Pancreas (tissue), 10 donors: ENCODE data around the gene XIRP2. TPM values are rescaled to one million over a fixed set of nuclear protein-coding genes. Genes with fewer than 3 reads are reported as not detected.
A peak's percentile ranks its signal among the peaks of the same experiment; 100 is the strongest.
"Not testable (repeated sequence)": the region's sequence is repeated elsewhere in the genome, so short reads cannot be mapped to it uniquely, and the experiment has no call there.

Experiments used
- ATAC-seq, 4 donors: fragments of 200-7000 bp; cut with Tn5 transposase; one replicate each; pipeline versions ENCODE4 v1.8.0 to v1.9.1; 2020; ENCODE audit warnings: mild to moderate bottlenecking in 4 of 4, moderate library complexity in 4 of 4
- DNase-seq, 6 donors: peaks; one replicate each; pipeline ENCODE4 v3.0.0-alpha.2; 2020
- FAIRE-seq: peaks from 2 replicates; lab custom pipeline; 2012; peaks lifted over from hg19 to GRCh38; lab: Jason Lieb, UNC
- H3K27ac ChIP-seq, 4 donors: fragments of 200-600 bp; sonication (generic); 1 replicate in 3 of 4; 2 replicates in 1 of 4; pipeline versions ENCODE4 v1.5.0 to v1.8.0; 2020
- H3K27me3 ChIP-seq, 4 donors: fragments of 200-600 bp; one replicate each; pipeline ENCODE4 v1.8.0; 2021
- H3K36me3 ChIP-seq, 3 donors: fragments of 200-600 bp; sonication (generic) in 1 of 3; one replicate each; pipeline versions ENCODE4 v1.5.0 to v1.8.0; 2020 to 2021
- H3K4me1 ChIP-seq, 3 donors: fragments of 200-600 bp; one replicate each; pipeline ENCODE4 v1.8.0; 2021
- H3K4me3 ChIP-seq, 4 donors: fragments of 200-600 bp; sonication (generic) in 2 of 4; one replicate each; pipeline versions ENCODE4 v1.5.0 to v1.8.0; 2020 to 2021
- H3K9me3 ChIP-seq, 4 donors: fragments of 200-600 bp; one replicate each; pipeline ENCODE4 v1.8.0; 2021
- WGBS, 2 donors: extraction: QIAGEN DNeasy Blood & Tissue Kit; methylation state at CpG; one replicate each; pipeline ENCODE4 v1.1.7; 2013; 5-methylcytosine and 5-hydroxymethylcytosine counted together
- intact Hi-C, 3 donors: fragments of 100-400 bp; cut with DNase I; formaldehyde crosslinking; loops; one replicate each; pipeline versions ENCODE4 v1.11.1 to v1.14.2; 2022
- polyA plus RNA-seq, 2 donors: library from polyadenylated mRNA; stranded (reverse); fragments of 200-250 nt; gene quantifications; one replicate each; pipeline ENCODE4 v1.2.3, GENCODE V29; 2013
- total RNA-seq, 6 donors: library from RNA; stranded (reverse); fragmentation: NEBNext Ultra II Directional in 4 of 6; extraction: Animal tissue kit (Norgen Biotek cat#: 25700) in 4 of 6; gene quantifications; one replicate each; pipeline versions ENCODE4 v1.2.1 to v1.2.4, GENCODE V29; 2021 to 2023
- TF ChIP-seq, protein P1 (sequence below), 4 donors: fragments of 200-600 bp; sonication (generic) in 3 of 4; IDR thresholded peaks; one replicate each; pipeline versions ENCODE4 v1.5.0 to v1.8.0; 2021; ENCODE audit warnings: antibody characterized with exemption in 4 of 4
- donor health status: healthy with polysubstance abuse.
- donor health status: DM: no; HTN: no; CAD: no; lungs with moderate emphysema.
- donor health status: DM: no; HTN: no; CAD: no.
- donor health status: control.
- donor health status: control.
- donor health status: Bipolar disorder and iron deficiency.
- donor health status: DM: yes; HTN: yes; CAD: no.
- donor health status: DM: no; HTN: no; CAD: no.
- donor health status: DM: no; HTN: no; CAD: no.
- donor health status: DM: yes; HTN: yes; CAD: no.

Gene XIRP2
- total and polyA plus RNA-seq, 8 donors = 0.08 to 0.35 (median 0.28) TPM; not detected in 5

- no peak for FAIRE-seq
Observed at GRCh38 chr2:167103757-167104133, 215.5 kb downstream of the XIRP2 start.

DNA sequence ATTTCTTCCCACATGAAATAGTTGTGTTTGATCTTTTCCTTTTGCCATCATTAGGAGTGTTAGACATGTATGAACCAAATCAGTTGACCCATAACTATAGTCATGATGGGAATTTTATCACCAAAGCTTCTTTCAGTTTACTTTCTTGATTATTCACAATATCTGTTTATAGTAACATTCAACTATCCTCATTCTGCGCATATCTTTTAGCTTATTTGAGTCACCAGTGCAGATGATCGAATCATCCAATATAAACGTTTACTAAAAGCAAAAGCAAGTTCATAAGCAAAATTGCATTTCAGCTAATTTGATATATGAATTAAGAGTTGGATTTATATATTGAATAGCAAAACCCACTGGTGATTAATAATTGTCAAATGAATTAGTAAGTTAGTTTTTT, 216.4 kb downstream of the XIRP2 start:
- Histone ChIP-seq H3K4me3 (no peak overlapping the region), H3K4me1 (peaks cover 0 to 4% (median 0%) of the 10 kb centered on the region in 3 donors), H3K27me3 (no peaks in the 10 kb centered on the region), H3K36me3 (no peaks in the 10 kb centered on the region), H3K27ac (no peak overlapping the region), H3K9me3 (no peaks in the 10 kb centered on the region)
- TF ChIP-seq, protein P1, sequence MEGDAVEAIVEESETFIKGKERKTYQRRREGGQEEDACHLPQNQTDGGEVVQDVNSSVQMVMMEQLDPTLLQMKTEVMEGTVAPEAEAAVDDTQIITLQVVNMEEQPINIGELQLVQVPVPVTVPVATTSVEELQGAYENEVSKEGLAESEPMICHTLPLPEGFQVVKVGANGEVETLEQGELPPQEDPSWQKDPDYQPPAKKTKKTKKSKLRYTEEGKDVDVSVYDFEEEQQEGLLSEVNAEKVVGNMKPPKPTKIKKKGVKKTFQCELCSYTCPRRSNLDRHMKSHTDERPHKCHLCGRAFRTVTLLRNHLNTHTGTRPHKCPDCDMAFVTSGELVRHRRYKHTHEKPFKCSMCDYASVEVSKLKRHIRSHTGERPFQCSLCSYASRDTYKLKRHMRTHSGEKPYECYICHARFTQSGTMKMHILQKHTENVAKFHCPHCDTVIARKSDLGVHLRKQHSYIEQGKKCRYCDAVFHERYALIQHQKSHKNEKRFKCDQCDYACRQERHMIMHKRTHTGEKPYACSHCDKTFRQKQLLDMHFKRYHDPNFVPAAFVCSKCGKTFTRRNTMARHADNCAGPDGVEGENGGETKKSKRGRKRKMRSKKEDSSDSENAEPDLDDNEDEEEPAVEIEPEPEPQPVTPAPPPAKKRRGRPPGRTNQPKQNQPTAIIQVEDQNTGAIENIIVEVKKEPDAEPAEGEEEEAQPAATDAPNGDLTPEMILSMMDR (IDR thresholded peaks at IDR 0.05) = no peak
- FAIRE-seq (no peak), DNase-seq (no peak), ATAC-seq (no peak)
- intact Hi-C loops = no loop called here
- WGBS, 2 donors = 64 to 90% methylated on average over 3 of the region's 3 CpGs

More at GRCh38 chr2:167103757-167104133, 215.5 kb downstream of the XIRP2 start:
- ATAC-seq = no peak
- no peak for DNase-seq
- intact Hi-C loops = no loop called here
- peak overlapping the region in 1 of 4 donors; percentile 18 for H3K27ac ChIP-seq
- TF ChIP-seq, protein P1 (IDR thresholded peaks at IDR 0.05) = no peak
- no peak overlapping the region for H3K4me3 ChIP-seq
- no peaks in the 10 kb centered on the region for H3K27me3 ChIP-seq
- no peaks in the 10 kb centered on the region for H3K9me3 ChIP-seq
- H3K4me1 ChIP-seq = peaks cover 0 to 4% (median 0%) of the 10 kb centered on the region in 3 donors
- H3K36me3 ChIP-seq = no peaks in the 10 kb centered on the region

DNA sequence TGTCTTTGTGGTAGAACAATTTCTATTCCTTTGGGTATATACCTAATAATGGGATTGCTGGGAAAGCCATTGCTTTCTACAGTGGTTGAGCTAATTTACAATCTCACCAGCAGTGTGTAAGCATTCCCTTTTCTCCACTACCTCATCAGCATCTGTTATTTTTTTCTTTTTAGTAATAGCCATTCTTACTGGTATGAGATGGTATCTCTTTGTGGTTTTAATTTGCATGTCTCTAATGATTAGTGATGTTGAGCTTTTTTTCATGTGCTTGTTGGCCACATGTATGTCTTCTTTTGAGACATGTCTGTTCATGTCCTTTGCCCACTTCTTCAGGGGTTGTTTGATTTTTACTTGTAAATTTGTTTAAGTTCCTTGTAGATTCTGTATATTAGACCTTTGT, 221.4 kb downstream of the XIRP2 start:
- H3K4me3 ChIP-seq, H3K27me3 ChIP-seq, H3K27ac ChIP-seq, H3K36me3 ChIP-seq, H3K9me3 ChIP-seq, ATAC-seq, H3K4me1 ChIP-seq, intact Hi-C loops, FAIRE-seq, DNase-seq: not testable (repeated sequence)

DNA sequence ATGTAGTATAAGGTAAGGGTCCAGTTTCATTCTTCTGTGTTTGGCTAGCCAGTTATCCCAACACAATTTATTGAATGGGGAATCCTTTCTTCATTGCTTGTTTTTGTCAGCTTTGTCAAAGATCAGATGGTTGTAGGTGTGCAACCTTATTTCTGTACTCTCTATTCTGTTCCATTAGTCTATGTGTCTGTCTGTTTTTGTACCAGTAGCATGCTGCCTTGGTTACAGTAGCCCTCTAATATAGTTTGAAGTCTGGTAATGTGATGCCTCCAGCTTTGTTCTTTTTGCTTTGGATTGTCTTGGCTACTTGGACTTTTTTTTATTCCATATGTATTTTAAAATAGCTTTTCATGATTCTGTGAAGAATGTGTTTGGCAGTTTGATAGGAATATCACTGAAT, 222.1 kb downstream of the XIRP2 start:
- no peak overlapping the region for H3K4me3 ChIP-seq
- H3K9me3 ChIP-seq = no peaks in the 10 kb centered on the region
- H3K27me3 ChIP-seq = no peaks in the 10 kb centered on the region
- FAIRE-seq (no peak), DNase-seq (no peak), ATAC-seq (no peak)
- intact Hi-C loops = no loop called here
- TF ChIP-seq, protein P1 (IDR thresholded peaks at IDR 0.05) = no peak
- H3K27ac ChIP-seq = no peak overlapping the region
- H3K36me3 ChIP-seq = no peaks in the 10 kb centered on the region
- no peaks in the 10 kb centered on the region for H3K4me1 ChIP-seq

GRCh38 chr2:167114018-167114417, 225.7 kb downstream of the XIRP2 start:
- Histone ChIP-seq H3K27me3 (no peaks in the 10 kb centered on the region), H3K4me3 (no peak overlapping the region), H3K27ac (no peak overlapping the region), H3K9me3 (no peaks in the 10 kb centered on the region), H3K4me1 (no peaks in the 10 kb centered on the region), H3K36me3 (no peaks in the 10 kb centered on the region)
- FAIRE-seq = no peak
- TF ChIP-seq, protein P1 (IDR thresholded peaks at IDR 0.05) = no peak
- intact Hi-C loops = no loop called here
- DNase-seq = no peak
- ATAC-seq = no peak
- 71 to 85% methylated on average over 4 of the region's 4 CpGs for WGBS, 2 donors

- ATAC-seq (no peak), FAIRE-seq (no peak)
- no peaks in the 10 kb centered on the region for H3K4me1 ChIP-seq
Observed at GRCh38 chr2:167115541-167115940, 227.3 kb downstream of the XIRP2 start.

More at GRCh38 chr2:167115541-167115940, 227.3 kb downstream of the XIRP2 start:
- Histone ChIP-seq H3K27ac (no peak overlapping the region), H3K4me3 (no peak overlapping the region), H3K9me3 (no peaks in the 10 kb centered on the region), H3K36me3 (no peaks in the 10 kb centered on the region), H3K27me3 (no peaks in the 10 kb centered on the region)
- intact Hi-C loops = no loop called here
- TF ChIP-seq, protein P1 (IDR thresholded peaks at IDR 0.05) = no peak
- no peak for DNase-seq
